GM23338 (cell line): ENCODE measurements around the gene CCL4L2. TPM values are rescaled to one million over a fixed set of nuclear protein-coding genes. Genes with fewer than 3 reads are reported as not detected.
"Not testable (repeated sequence)": the region's sequence is repeated elsewhere in the genome, so short reads cannot be mapped to it uniquely, and the experiment has no call there.

Experiments
- ATAC-seq: fragments of 200-7000 bp; cut with Tn5 transposase; 3 replicates; pipeline ENCODE4 v1.9.1; 2020
- DNase-seq: peaks from one replicate; pipeline ENCODE4 v3.0.0-alpha.2; 2015; ENCODE audit warnings: low spot score
- H2AFZ ChIP-seq: fragments of 200-600 bp; sonication (generic); 2 replicates; pipeline ENCODE4 v1.8.0; 2016; ENCODE audit warnings: antibody characterized with exemption, mild to moderate bottlenecking, moderate library complexity
- H3F3A ChIP-seq: fragments of 200-600 bp; sonication (generic); replicated peaks from 2 replicates; pipeline ENCODE4 v1.8.0; 2017; ENCODE audit warnings: antibody characterized with exemption, mixed run types, low read depth
- H3K27ac ChIP-seq: fragments of 200-600 bp; sonication (generic); 2 replicates; pipeline ENCODE4 v1.6.1; 2016; ENCODE audit warnings: low read depth
- H3K27me3 ChIP-seq: fragments of 200-600 bp; sonication (generic); 2 replicates; pipeline ENCODE4 v1.8.0; 2016; ENCODE audit warnings: mild to moderate bottlenecking, mixed run types, moderate library complexity; ENCODE audit not compliant: insufficient read depth
- H3K36me3 ChIP-seq: fragments of 200-600 bp; sonication (generic); 2 replicates; pipeline ENCODE4 v1.8.0; 2016; ENCODE audit warnings: mild to moderate bottlenecking; ENCODE audit not compliant: insufficient read depth
- H3K4me1 ChIP-seq: fragments of 200-600 bp; sonication (generic); 2 replicates; pipeline ENCODE4 v1.8.0; 2016; ENCODE audit warnings: mild to moderate bottlenecking, moderate library complexity; ENCODE audit not compliant: insufficient read depth
- H3K4me2 ChIP-seq: fragments of 200-600 bp; sonication (generic); 2 replicates; pipeline ENCODE4 v1.7.1; 2017; ENCODE audit warnings: mixed run types
- H3K4me3 ChIP-seq: fragments of 200-600 bp; sonication (generic); 2 replicates; pipeline ENCODE4 v1.6.1; 2016; ENCODE audit warnings: mixed run types
- H3K79me2 ChIP-seq: fragments of 200-600 bp; sonication (generic); replicated peaks from 2 replicates; pipeline ENCODE4 v1.8.0; 2017; ENCODE audit warnings: mild to moderate bottlenecking; ENCODE audit not compliant: insufficient read depth
- H3K9me2 ChIP-seq: fragments of 200-600 bp; sonication (generic); 2 replicates; pipeline ENCODE4 v1.8.0; 2017; ENCODE audit not compliant: insufficient read depth
- H4K20me1 ChIP-seq: fragments of 200-600 bp; sonication (generic); replicated peaks from 2 replicates; pipeline ENCODE4 v1.8.0; 2017; ENCODE audit warnings: mild to moderate bottlenecking; ENCODE audit not compliant: insufficient read depth
- H3K27ac Mint-ChIP-seq: 2 replicates; pipeline ENCODE4 v1.8.0; 2020; ENCODE audit warnings: inconsistent platforms, mild to moderate bottlenecking, moderate library complexity, mixed read lengths
- H3K27me3 Mint-ChIP-seq: 3 replicates; pipeline ENCODE4 v1.8.0; 2022; ENCODE audit warnings: low read depth, mild to moderate bottlenecking, moderate library complexity, mixed read lengths, inconsistent platforms; ENCODE audit not compliant: insufficient read depth, poor library complexity
- H3K36me3 Mint-ChIP-seq: 3 replicates; pipeline ENCODE4 v1.8.0; 2021; ENCODE audit warnings: low read depth, mild to moderate bottlenecking, inconsistent platforms, moderate library complexity, mixed read lengths
- H3K4me1 Mint-ChIP-seq: 3 replicates; pipeline ENCODE4 v1.8.0; 2020; ENCODE audit warnings: mild to moderate bottlenecking, inconsistent platforms, mixed read lengths
- H3K4me3 Mint-ChIP-seq: 3 replicates; pipeline ENCODE4 v1.8.0; 2021; ENCODE audit warnings: moderate library complexity, mild to moderate bottlenecking, inconsistent platforms, mixed read lengths
- H3K9me3 Mint-ChIP-seq: 3 replicates; pipeline ENCODE4 v1.8.0; 2020; ENCODE audit warnings: moderate library complexity, mild to moderate bottlenecking, inconsistent platforms, mixed read lengths
- CTCF ChIP-seq, 2 experiments: fragments of 200-600 bp in 1 of 2; sonication (generic) in 1 of 2; conservative IDR thresholded peaks; 2 replicates each; pipeline versions ENCODE4 v1.5.1 to v1.6.1; 2016 to 2017; ENCODE audit warnings: antibody characterized with exemption in 2 of 2, low read depth in 2 of 2, mild to moderate bottlenecking in 2 of 2, moderate library complexity in 1 of 2
- polyA plus RNA-seq: library from polyadenylated mRNA; unstranded; fragments of >200 nt; fragmentation: Nextera tagmentation; extraction: Ambion mirVana; gene quantifications from 2 replicates; pipeline ENCODE4 v1.2.1, GENCODE V29; 2016
- total RNA-seq: library from RNA; depleted of rRNA; stranded (reverse); fragments of >200 nt; shearing (Covaris generic); gene quantifications from 2 replicates; pipeline ENCODE4 v1.2.3, GENCODE V29; 2014

Gene CCL4L2
- total and polyA plus RNA-seq, 2 experiments from 2014 or later = not detected

DNA sequence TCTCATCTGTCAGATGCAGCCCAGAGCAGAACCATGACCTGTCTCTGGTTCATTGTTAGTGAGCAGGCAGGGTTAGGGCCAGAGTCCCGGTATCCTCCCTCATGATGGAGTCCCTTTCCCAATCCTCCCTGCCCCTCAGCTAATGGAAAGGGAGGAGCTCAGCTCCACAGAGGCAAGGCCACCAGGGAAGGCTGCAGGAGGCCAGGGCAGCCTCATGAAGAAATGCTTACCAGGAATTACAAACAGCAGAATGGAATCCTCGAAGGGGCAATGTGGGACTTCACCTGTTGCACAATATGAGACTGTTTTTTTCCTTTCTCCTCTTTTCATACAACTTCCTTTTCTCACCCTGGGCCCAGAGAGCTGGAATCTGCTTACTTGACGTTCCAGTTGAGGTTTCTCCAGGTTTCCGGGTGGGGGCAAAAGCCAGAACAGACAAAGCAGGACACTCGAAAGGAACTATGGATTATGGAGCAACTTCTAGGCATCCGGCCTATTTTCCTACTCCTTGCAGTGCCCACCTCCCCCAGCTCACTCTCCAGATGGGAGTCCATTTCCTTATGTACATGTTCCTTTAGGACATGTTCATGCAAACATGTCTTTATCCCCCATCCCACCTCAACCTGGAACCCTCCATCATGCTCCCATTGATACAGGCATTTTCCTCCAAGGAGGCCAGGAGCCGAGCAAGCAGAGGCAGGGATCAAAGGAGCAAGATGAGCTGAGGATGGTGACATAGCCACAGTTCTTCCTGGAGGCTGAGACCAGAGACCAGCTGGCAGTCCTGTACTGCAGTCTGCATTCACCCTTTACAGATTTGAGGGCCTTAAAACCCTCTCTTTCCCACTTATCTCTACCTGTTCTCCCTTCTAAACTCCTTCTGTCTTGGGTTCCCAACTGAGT, 4.8 kb downstream of the CCL4L2 start:
- peaks cover 14% of the 10 kb centered on the region for H3K9me2 ChIP-seq
- DNase-seq, H3K27me3 Mint-ChIP-seq: not testable (repeated sequence)

GRCh38 chr17:36219556-36219955, 8.7 kb downstream of the CCL4L2 start:
- H3K9me3 Mint-ChIP-seq = peaks cover 19% of the 10 kb centered on the region
- not testable (repeated sequence) for H3K36me3 Mint-ChIP-seq, H3K27me3 Mint-ChIP-seq, H3F3A ChIP-seq, H3K27ac Mint-ChIP-seq, H3K4me2 ChIP-seq, H3K4me1 Mint-ChIP-seq, H3K27ac ChIP-seq, ATAC-seq, H3K79me2 ChIP-seq, H3K4me3 Mint-ChIP-seq, H2AFZ ChIP-seq, DNase-seq, H3K4me3 ChIP-seq, H4K20me1 ChIP-seq, H3K36me3 ChIP-seq, H3K27me3 ChIP-seq, H3K4me1 ChIP-seq
- peaks cover 17% of the 10 kb centered on the region for H3K9me2 ChIP-seq

More for the DNA sequence above, 4.8 kb downstream of the CCL4L2 start:
- not testable (repeated sequence) for H3K27ac Mint-ChIP-seq, H4K20me1 ChIP-seq, H3K79me2 ChIP-seq, H3K36me3 Mint-ChIP-seq, H3K27ac ChIP-seq, H3K36me3 ChIP-seq, H3K4me3 ChIP-seq, ATAC-seq, H3K4me2 ChIP-seq, H3F3A ChIP-seq, H3K4me1 ChIP-seq, H3K4me3 Mint-ChIP-seq, H2AFZ ChIP-seq, H3K27me3 ChIP-seq
- H3K4me1 Mint-ChIP-seq = peaks cover 10% of the 10 kb centered on the region; the same call in 2 of the 3 replicates
- H3K9me3 Mint-ChIP-seq = peaks cover 19% of the 10 kb centered on the region

DNA sequence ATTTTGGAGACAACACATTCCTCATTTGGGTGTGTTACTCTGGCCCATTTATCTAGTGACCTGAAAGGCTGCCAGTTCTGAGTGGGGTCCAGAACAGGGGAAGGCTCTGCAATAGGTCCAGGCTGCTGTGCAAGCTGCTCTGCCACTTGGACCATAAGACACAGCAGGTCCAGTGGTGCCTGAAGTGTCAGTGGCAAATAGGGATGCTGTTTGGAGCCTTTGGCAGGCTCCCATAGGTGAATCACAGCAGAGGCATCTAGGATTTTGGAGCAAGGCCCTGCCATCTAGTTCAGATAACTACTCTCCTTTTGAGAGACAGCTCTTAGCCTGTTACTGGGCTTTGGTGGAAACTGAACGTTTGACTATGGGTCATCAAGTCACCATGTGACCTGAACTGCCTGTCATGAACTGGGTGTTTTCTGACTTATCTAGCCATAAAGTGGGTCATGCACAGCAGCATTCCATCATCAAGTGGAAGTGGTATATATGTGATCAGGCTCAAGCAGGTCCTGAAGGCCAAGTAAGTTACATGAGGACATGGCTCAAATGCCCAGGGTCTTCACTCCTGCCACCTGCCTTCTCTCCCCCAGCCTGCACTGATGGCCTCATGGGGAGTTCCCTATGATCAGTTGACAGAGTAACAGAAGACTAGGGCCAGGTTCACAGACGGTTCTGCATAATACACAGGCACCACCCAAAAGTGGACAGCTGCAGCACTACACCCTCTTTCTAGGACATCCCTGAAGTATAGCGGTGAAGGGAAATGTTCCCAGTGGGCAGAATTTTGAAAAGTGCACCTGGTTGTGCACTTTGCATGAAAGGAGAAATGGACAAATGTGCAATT, 10.1 kb downstream of the CCL4L2 start:
- H3K27me3 Mint-ChIP-seq, DNase-seq, H3F3A ChIP-seq, ATAC-seq, H2AFZ ChIP-seq, H3K27me3 ChIP-seq, H4K20me1 ChIP-seq, H3K4me2 ChIP-seq, H3K4me1 ChIP-seq, H3K36me3 ChIP-seq, H3K36me3 Mint-ChIP-seq, H3K4me1 Mint-ChIP-seq, H3K79me2 ChIP-seq, H3K4me3 Mint-ChIP-seq, H3K4me3 ChIP-seq, H3K27ac ChIP-seq, H3K27ac Mint-ChIP-seq: not testable (repeated sequence)
- peaks cover 15% of the 10 kb centered on the region; the same call in 1 of the 2 replicates for H3K9me2 ChIP-seq
- H3K9me3 Mint-ChIP-seq = peaks cover 19% of the 10 kb centered on the region

GRCh38 chr17:36221581-36222100, 10.8 kb downstream of the CCL4L2 start:
- not testable (repeated sequence) for H3K36me3 ChIP-seq, DNase-seq, H3K27ac ChIP-seq, H3K36me3 Mint-ChIP-seq, H3K4me1 ChIP-seq, H4K20me1 ChIP-seq, H2AFZ ChIP-seq, H3K27ac Mint-ChIP-seq, H3K4me3 ChIP-seq, H3K27me3 Mint-ChIP-seq, H3F3A ChIP-seq, ATAC-seq, H3K4me2 ChIP-seq, H3K27me3 ChIP-seq, H3K79me2 ChIP-seq, H3K4me3 Mint-ChIP-seq, H3K4me1 Mint-ChIP-seq
- H3K9me2 ChIP-seq = peaks cover 13% of the 10 kb centered on the region; the same call in 1 of the 2 replicates
- peaks cover 19% of the 10 kb centered on the region for H3K9me3 Mint-ChIP-seq
- peak; percentile 6 to 17; a peak in 1 of 4 replicates for TF ChIP-seq CTCF (conservative IDR thresholded peaks at IDR 0.05; ENCODE audit: low read depth in 2 of 2)

- H3K27me3 Mint-ChIP-seq, H3K9me2 ChIP-seq: not testable (repeated sequence)
Measured at GRCh38 chr17:36222967-36223366, 12.1 kb downstream of the CCL4L2 start.

More at GRCh38 chr17:36222967-36223366, 12.1 kb downstream of the CCL4L2 start:
- H3K4me3 Mint-ChIP-seq, H3K27ac Mint-ChIP-seq, H3K4me1 Mint-ChIP-seq, H3K4me1 ChIP-seq, H2AFZ ChIP-seq, H3K36me3 Mint-ChIP-seq, H4K20me1 ChIP-seq, H3K27me3 ChIP-seq, H3K27ac ChIP-seq, H3K36me3 ChIP-seq, H3K79me2 ChIP-seq, H3K4me2 ChIP-seq, ATAC-seq, DNase-seq, H3K4me3 ChIP-seq, H3F3A ChIP-seq: not testable (repeated sequence)
- peaks cover 15% of the 10 kb centered on the region for H3K9me3 Mint-ChIP-seq
